ENCODE results near the gene CCDC158.

- TF ChIP-seq CTCF (IDR thresholded peaks at IDR 0.05) (no peak), POLR2A (IDR thresholded peaks at IDR 0.05) (no peak), EP300 (IDR thresholded peaks at IDR 0.05) (no peak)
These were observed 49.1 kb upstream of the CCDC158 start for GRCh38 chr4:76470064-76470463.

Data from gastroesophageal sphincter (tissue), 3 donors.